ENCODE results near the gene P3H3. TPM values are rescaled to one million over a fixed set of nuclear protein-coding genes. Genes with fewer than 3 reads are reported as not detected.
A peak's percentile ranks its signal among the peaks of the same experiment; 100 is the strongest.
"Not testable (repeated sequence)": the region's sequence is repeated elsewhere in the genome, so short reads cannot be mapped to it uniquely, and the experiment has no call there.

The P3H3 gene
- total RNA-seq, 1 donor from 2014 or later, result 22.1 TPM

- DNase-seq, result no peak
Observed at GRCh38 chr12:6845395-6845794, 17.2 kb downstream of the P3H3 start.

GRCh38 chr12:6846316-6846869, 18.2 kb downstream of the P3H3 start:
- no peak for DNase-seq

- DNase-seq, result no peak
Observed at GRCh38 chr12:6847676-6848075, 19.5 kb downstream of the P3H3 start.

- DNase-seq, result no peak
Observed at GRCh38 chr12:6849427-6849826, 21.2 kb downstream of the P3H3 start.

GRCh38 chr12:6849976-6850560, 21.9 kb downstream of the P3H3 start:
- DNase-seq, result no peak

- peak; percentile 19 for DNase-seq
Observed at GRCh38 chr12:6850796-6851152, 22.6 kb downstream of the P3H3 start.

- peak; percentile 99 for DNase-seq
Observed at GRCh38 chr12:6851153-6851920, 23.1 kb downstream of the P3H3 start, which contains the start of gene CDCA3. CDCA3 (minus strand) TSS chr12:6851286; CDS start chr12:6850952, 334 bp downstream.

- DNase-seq, result peak; percentile 100
Observed at GRCh38 chr12:6851921-6852650, 23.9 kb downstream of the P3H3 start, which contains the start of gene USP5. USP5 (plus strand) TSS chr12:6852150; CDS start chr12:6852180, 30 bp downstream.

- peak; percentile 50 for DNase-seq
Observed at GRCh38 chr12:6852651-6853354, 24.6 kb downstream of the P3H3 start.

- no peak for DNase-seq
Observed at GRCh38 chr12:6853626-6854025, 25.4 kb downstream of the P3H3 start.

GRCh38 chr12:6854036-6854435, 25.8 kb downstream of the P3H3 start:
- DNase-seq, result no peak

GRCh38 chr12:6855322-6855721, 27.1 kb downstream of the P3H3 start:
- DNase-seq, result no peak

GRCh38 chr12:6858799-6859198, 30.6 kb downstream of the P3H3 start:
- DNase-seq, result no peak

- DNase-seq, result no peak
Observed at GRCh38 chr12:6860116-6860515, 31.9 kb downstream of the P3H3 start.

- DNase-seq, result no peak
Observed at GRCh38 chr12:6860942-6861341, 32.7 kb downstream of the P3H3 start.

- no peak for DNase-seq
Observed at GRCh38 chr12:6861391-6861790, 33.2 kb downstream of the P3H3 start.

- DNase-seq, result no peak
Observed at GRCh38 chr12:6863033-6863432, 34.8 kb downstream of the P3H3 start.

- no peak for DNase-seq
Observed at GRCh38 chr12:6863586-6864321, 35.5 kb downstream of the P3H3 start.

- not testable (repeated sequence) for DNase-seq
Observed at GRCh38 chr12:6865307-6865706, 37.1 kb downstream of the P3H3 start.

- DNase-seq, result no peak
Observed at GRCh38 chr12:6866163-6866919, 38.1 kb downstream of the P3H3 start.

GRCh38 chr12:6866920-6867412, 38.8 kb downstream of the P3H3 start:
- no peak for DNase-seq

Measured in dermis blood vessel endothelial cell (primary cell).